ENCODE data around the gene PATJ. TPM values are rescaled to one million over a fixed set of nuclear protein-coding genes. Genes with fewer than 3 reads are reported as not detected.
"Not testable (repeated sequence)": the region's sequence is repeated elsewhere in the genome, so short reads cannot be mapped to it uniquely, and the experiment has no call there.

The PATJ gene
- total and polyA plus RNA-seq, 2 donors (not counting 3 experiments of a cell fraction or from before 2014, with no cell fraction given) = 1.1 to 3.0 TPM

DNA sequence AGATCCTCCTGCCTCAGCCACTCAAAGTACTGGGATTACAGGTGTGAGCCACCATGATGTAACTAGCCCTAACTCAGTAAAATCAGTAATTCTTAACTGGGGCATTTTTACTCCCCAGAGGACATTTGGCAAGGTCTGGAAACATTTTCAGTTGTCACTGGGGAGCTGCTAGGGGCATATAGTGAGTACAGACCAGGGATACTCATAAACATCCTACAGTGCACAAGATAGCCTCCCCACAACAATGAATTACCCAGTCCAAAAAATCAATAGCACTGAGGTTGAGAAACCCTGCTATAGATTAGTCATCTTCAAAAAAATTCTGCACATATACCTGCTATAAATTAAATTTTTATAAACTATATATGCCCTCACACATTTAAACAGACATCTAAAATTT is 30.3 kb upstream of the PATJ start:
- Histone ChIP-seq H4K20me1 (replicated peaks; ENCODE audit: control insufficient read depth, extremely low read depth, insufficient read depth, low read length) (no peaks in the 10 kb centered on the region), H3K4me1 (ENCODE audit: control insufficient read depth, extremely low read depth, insufficient read depth, low read length) (no peaks in the 10 kb centered on the region), H3K27ac (ENCODE audit: insufficient read depth, low read depth, low read length) (no peak overlapping the region), H3K9me3 (replicated peaks; ENCODE audit: control insufficient read depth, insufficient read depth, low read length) (no peaks in the 10 kb centered on the region), H3K4me2 (ENCODE audit: insufficient read depth, low read length) (no peak overlapping the region), H2AFZ (ENCODE audit: low read depth, low read length) (no peak overlapping the region), H3K9ac (replicated peaks; ENCODE audit: extremely low read depth, insufficient read depth, low read length) (no peak overlapping the region), H3K79me2 (ENCODE audit: control insufficient read depth, insufficient read depth, low read length) (peaks cover 43% of the 10 kb centered on the region), H3K36me3 (ENCODE audit: control insufficient read depth in 2 of 2, extremely low read depth in 1 of 2, insufficient read depth in 2 of 2, low read length in 2 of 2) (peaks cover 4 to 7% of the 10 kb centered on the region in 2 experiments), H3K27me3 (ENCODE audit: control insufficient read depth in 2 of 2, insufficient read depth in 2 of 2, low read length in 2 of 2) (no peaks in the 10 kb centered on the region), H3K4me3 (replicated peaks in 1 of 3; ENCODE audit: insufficient read depth in 1 of 3, low read depth in 1 of 3, low read length in 3 of 3) (no peak overlapping the region), H3K9me1 (replicated peaks; ENCODE audit: control insufficient read depth, extremely low read depth, insufficient read depth, low read length) (no peaks in the 10 kb centered on the region)
- DNase-seq (ENCODE audit: low read depth, low spot score) = no peak
- FAIRE-seq = no peak
- BruUV-seq (replicated peaks) = no TSS peak
- TF ChIP-seq, protein P1, sequence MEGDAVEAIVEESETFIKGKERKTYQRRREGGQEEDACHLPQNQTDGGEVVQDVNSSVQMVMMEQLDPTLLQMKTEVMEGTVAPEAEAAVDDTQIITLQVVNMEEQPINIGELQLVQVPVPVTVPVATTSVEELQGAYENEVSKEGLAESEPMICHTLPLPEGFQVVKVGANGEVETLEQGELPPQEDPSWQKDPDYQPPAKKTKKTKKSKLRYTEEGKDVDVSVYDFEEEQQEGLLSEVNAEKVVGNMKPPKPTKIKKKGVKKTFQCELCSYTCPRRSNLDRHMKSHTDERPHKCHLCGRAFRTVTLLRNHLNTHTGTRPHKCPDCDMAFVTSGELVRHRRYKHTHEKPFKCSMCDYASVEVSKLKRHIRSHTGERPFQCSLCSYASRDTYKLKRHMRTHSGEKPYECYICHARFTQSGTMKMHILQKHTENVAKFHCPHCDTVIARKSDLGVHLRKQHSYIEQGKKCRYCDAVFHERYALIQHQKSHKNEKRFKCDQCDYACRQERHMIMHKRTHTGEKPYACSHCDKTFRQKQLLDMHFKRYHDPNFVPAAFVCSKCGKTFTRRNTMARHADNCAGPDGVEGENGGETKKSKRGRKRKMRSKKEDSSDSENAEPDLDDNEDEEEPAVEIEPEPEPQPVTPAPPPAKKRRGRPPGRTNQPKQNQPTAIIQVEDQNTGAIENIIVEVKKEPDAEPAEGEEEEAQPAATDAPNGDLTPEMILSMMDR (IDR thresholded peaks at IDR 0.05; ENCODE audit: extremely low read depth in 1 of 2, insufficient read depth in 1 of 2, low read depth in 1 of 2, low read length in 2 of 2) = no peak
- no peak for TF ChIP-seq FOS (IDR thresholded peaks at IDR 0.05; ENCODE audit: borderline replicate concordance, insufficient read depth, low read length)
- ChIA-PET POLR2A (no interaction called here), CTCF (no interaction called here)
- intact Hi-C loops (cut with micrococcal nuclease) = no loop called here
- dilution Hi-C loops (cut with MboI; ENCODE audit: extremely low pct_ligation_motif_present, low sequenced_read_pairs) = no loop called here

GRCh38 chr1:61718996-61719663 is 23.1 kb upstream of the PATJ start:
- H3K4me2 ChIP-seq (ENCODE audit: insufficient read depth, low read length); H3K9me3 ChIP-seq (replicated peaks; ENCODE audit: control insufficient read depth, insufficient read depth, low read length); DNase-seq (ENCODE audit: low read depth, low spot score); H3K4me3 ChIP-seq (replicated peaks in 1 of 3; ENCODE audit: insufficient read depth in 1 of 3, low read depth in 1 of 3, low read length in 3 of 3); H3K9me1 ChIP-seq (replicated peaks; ENCODE audit: control insufficient read depth, extremely low read depth, insufficient read depth, low read length); intact Hi-C loops (cut with micrococcal nuclease); H2AFZ ChIP-seq (ENCODE audit: low read depth, low read length); H3K27me3 ChIP-seq (ENCODE audit: control insufficient read depth in 2 of 2, insufficient read depth in 2 of 2, low read length in 2 of 2); BruUV-seq (replicated peaks); FAIRE-seq; H3K36me3 ChIP-seq (ENCODE audit: control insufficient read depth in 2 of 2, extremely low read depth in 1 of 2, insufficient read depth in 2 of 2, low read length in 2 of 2); H3K9ac ChIP-seq (replicated peaks; ENCODE audit: extremely low read depth, insufficient read depth, low read length); H4K20me1 ChIP-seq (replicated peaks; ENCODE audit: control insufficient read depth, extremely low read depth, insufficient read depth, low read length); CTCF ChIA-PET; POLR2A ChIA-PET; H3K27ac ChIP-seq (ENCODE audit: insufficient read depth, low read depth, low read length); dilution Hi-C loops (cut with MboI; ENCODE audit: extremely low pct_ligation_motif_present, low sequenced_read_pairs): not testable (repeated sequence)
- Histone ChIP-seq H3K79me2 (ENCODE audit: control insufficient read depth, insufficient read depth, low read length) (peaks cover 73% of the 10 kb centered on the region), H3K4me1 (ENCODE audit: control insufficient read depth, extremely low read depth, insufficient read depth, low read length) (peaks cover 18% of the 10 kb centered on the region)

Data from endothelial cell of umbilical vein (primary cell).